HepG2 (cell line): ENCODE results near the gene PDHX. TPM values are rescaled to one million over a fixed set of nuclear protein-coding genes. Genes with fewer than 3 reads are reported as not detected.

Experiments used
- ATAC-seq: fragments of 200-7000 bp; cut with Tn5 transposase; 3 replicates; pipeline ENCODE4 v1.9.1; 2020; ENCODE audit warnings: mild to moderate bottlenecking, moderate library complexity
- BruUV-seq: library from RNA; stranded (reverse); fragments of 400-500 nt; replicated peaks from 2 replicates; lab custom pipeline; 2021; lab: Mats Ljungman, UMichigan
- CTCF ChIA-PET: fragments of 300-600 bp; formaldehyde crosslinking; extraction: SDS; loops from one replicate; lab custom pipeline; 2021; ENCODE audit warnings: low total read pairs, inconsistent platforms, low intra/inter-chr PET ratio; lab: Yijun Ruan, JAX
- POLR2A ChIA-PET: fragments of 350-600 bp; sonication (Branson Sonifier 250); formaldehyde crosslinking; loops from one replicate; lab custom pipeline; 2020; ENCODE audit warnings: antibody characterized with exemption, inconsistent platforms; lab: Yijun Ruan, JAX
- DNase-seq: peaks from one replicate; pipeline ENCODE4 v3.0.0-alpha.2; 2015; ENCODE audit warnings: low spot score
- FAIRE-seq: peaks from 3 replicates; lab custom pipeline; 2011; peaks lifted over from hg19 to GRCh38; lab: Jason Lieb, UNC
- H2AFZ ChIP-seq: one replicate; pipeline ENCODE4 v1.6.1; 2011; ENCODE audit warnings: low read length, inconsistent platforms
- H3K27ac ChIP-seq: fragments of 300-600 bp; 3 replicates; pipeline ENCODE4 v1.8.0; 2011; ENCODE audit warnings: mixed run types, mild to moderate bottlenecking, mixed read lengths, low read length, inconsistent platforms; ENCODE audit not compliant: insufficient read depth; ENCODE audit errors: extremely low read length
- H3K27me3 ChIP-seq, 2 experiments: fragments of 200-600 bp in 1 of 2; 2 replicates in 1 of 2; 3 replicates in 1 of 2; pipeline versions ENCODE4 v1.6.0 to v1.8.0; 2011; ENCODE audit warnings: low read length in 2 of 2, mild to moderate bottlenecking in 2 of 2, moderate library complexity in 2 of 2, inconsistent platforms in 1 of 2; ENCODE audit not compliant: insufficient read depth in 2 of 2, control insufficient read depth in 1 of 2
- H3K36me3 ChIP-seq, 2 experiments: fragments of 200-600 bp in 1 of 2; replicated peaks in 1 of 2; 2 replicates in 1 of 2; 3 replicates in 1 of 2; pipeline versions ENCODE4 v1.5.1 to v1.8.0; 2011; ENCODE audit warnings: low read length in 2 of 2, inconsistent platforms in 1 of 2; ENCODE audit not compliant: insufficient read depth in 2 of 2, control insufficient read depth in 1 of 2
- H3K4me1 ChIP-seq: 2 replicates; pipeline ENCODE4 v1.5.1; 2012; ENCODE audit warnings: low read length, inconsistent platforms; ENCODE audit not compliant: insufficient read depth
- H3K4me2 ChIP-seq: 2 replicates; pipeline ENCODE4 v1.6.0; 2011; ENCODE audit warnings: low read depth, low read length, inconsistent platforms
- H3K4me3 ChIP-seq, 3 experiments: fragments of 200-600 bp in 1 of 3; sonication (generic), shearing (Covaris generic) in 1 of 3; replicated peaks in 1 of 3; 2 replicates each; pipeline ENCODE4 v1.5.1; 2011 to 2016; ENCODE audit warnings: low read length in 3 of 3, inconsistent platforms in 2 of 3, low read depth in 2 of 3, mild to moderate bottlenecking in 2 of 3, control low read depth in 1 of 3, mixed read lengths in 1 of 3; ENCODE audit not compliant: insufficient read depth in 1 of 3
- H3K79me2 ChIP-seq: one replicate; pipeline ENCODE4 v1.6.1; 2011; ENCODE audit warnings: low read length, inconsistent platforms; ENCODE audit not compliant: insufficient read depth
- H3K9ac ChIP-seq: 2 replicates; pipeline ENCODE4 v1.6.0; 2011; ENCODE audit warnings: mild to moderate bottlenecking, low read depth, low read length, inconsistent platforms; ENCODE audit not compliant: insufficient read depth
- H3K9me3 ChIP-seq: 2 replicates; pipeline ENCODE4 v1.5.1; 2012; ENCODE audit warnings: mild to moderate bottlenecking, low read length
- H4K20me1 ChIP-seq: 2 replicates; pipeline ENCODE4 v1.6.0; 2011; ENCODE audit warnings: inconsistent platforms, mild to moderate bottlenecking, low read length, moderate library complexity; ENCODE audit not compliant: insufficient read depth
- AGO2 ChIP-seq: fragments of 200-400 bp; formaldehyde crosslinking; optimal IDR thresholded peaks from 2 replicates; pipeline ENCODE3; 2017; ENCODE audit warnings: mild to moderate bottlenecking, low read depth, low read length, moderate library complexity
- MAFF ChIP-seq: IDR thresholded peaks from 2 replicates; pipeline ENCODE4 v1.6.1; 2011; ENCODE audit warnings: low read depth, low read length, improper control_type of control experiment
- MAFK ChIP-seq, 2 experiments: IDR thresholded peaks in 1 of 2; conservative IDR thresholded peaks in 1 of 2; 2 replicates each; pipeline ENCODE4 v1.6.1; 2011; ENCODE audit warnings: improper control_type of control experiment in 2 of 2, low read length in 2 of 2
- NFE2 ChIP-seq: sonication (generic); formaldehyde crosslinking; IDR thresholded peaks from 2 replicates; pipeline ENCODE4 v1.4.0; 2020; ENCODE audit warnings: missing genetic modification reagents
- ZNF644 ChIP-seq: IDR thresholded peaks from 2 replicates; pipeline ENCODE4 v1.6.1; 2016; ENCODE audit warnings: low read depth
- WGBS: methylation state at CpG from one replicate; pipeline ENCODE4 v1.1.6; 2017; ENCODE audit warnings: low lambda C conversion rate; 5-methylcytosine and 5-hydroxymethylcytosine counted together
- in situ Hi-C: cut with HindIII; loops from 2 replicates; pipeline ENCODE4 v1.10.0; 2017; ENCODE audit warnings: low pct_unique_long_range_greater_than_20kb; ENCODE audit not compliant: extremely low pct_ligation_motif_present
- intact Hi-C: fragments of 100-400 bp; cut with micrococcal nuclease; formaldehyde crosslinking; loops from one replicate; pipeline ENCODE4 v1.10.0; 2022; ENCODE audit not compliant: unreplicated experiment
- polyA plus RNA-seq, 8 experiments: library from polyadenylated mRNA; depleted of rRNA in 3 of 8; stranded (reverse) in 7 of 8; unstranded in 1 of 8; fragments of >200 nt; fragmentation: Illumina TruSeq in 4 of 8; extraction: Trizol in 4 of 8; gene quantifications; 2 replicates each; pipeline versions ENCODE4 v1.2.1 to v1.2.3, GENCODE V29; 2011 to 2016; ENCODE audit warnings: low read depth in 4 of 8, missing spikeins in 1 of 8, mixed read lengths in 1 of 8; ENCODE audit not compliant: insufficient read depth in 1 of 8
- total RNA-seq, 5 experiments: library from RNA; depleted of rRNA; stranded (reverse); fragments of >200 nt; fragmentation: Illumina TruSeq; extraction: Trizol; gene quantifications; 2 replicates each; pipeline ENCODE4 v1.2.3, GENCODE V29; 2016; ENCODE audit warnings: low read depth in 1 of 5

The PDHX gene
- total and polyA plus RNA-seq, 2 of the 13 experiments (the other 11 are each of a cell fraction or from before 2014, with no cell fraction given) = 41.0 to 73.8 TPM

DNA sequence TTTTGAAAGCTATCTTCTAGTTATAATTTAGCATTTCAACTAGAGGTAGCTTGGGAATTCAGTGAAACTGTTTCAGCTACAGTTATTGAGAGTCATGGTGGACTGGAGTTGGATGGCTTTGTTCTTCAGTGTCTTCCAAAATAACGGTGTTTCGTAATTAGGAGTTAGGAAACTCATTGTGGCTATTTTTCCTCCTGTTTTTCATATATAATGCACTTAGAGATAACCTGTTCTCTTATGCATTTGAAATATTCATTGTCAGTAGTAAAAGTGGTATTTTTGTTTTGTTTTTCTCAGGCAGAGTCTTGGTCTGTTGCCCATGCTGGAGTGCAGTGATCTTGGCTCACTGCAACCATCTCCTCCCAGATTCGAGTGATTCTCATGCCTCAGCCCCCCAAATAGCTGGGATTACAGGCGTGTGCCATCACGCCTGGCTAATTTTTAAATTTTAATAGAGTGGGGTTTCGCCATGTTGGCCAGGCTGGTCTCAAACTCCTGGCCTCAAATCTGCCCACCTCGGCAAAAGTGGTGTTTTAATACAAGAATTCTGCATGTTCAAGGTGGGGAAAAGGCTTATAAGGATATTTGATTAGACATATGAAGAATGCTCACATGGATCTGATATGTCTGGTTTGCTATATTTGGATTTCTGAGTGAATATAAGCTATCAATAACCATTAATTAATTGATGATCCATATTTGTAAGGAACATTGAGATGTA lies 12.7 kb downstream of the PDHX start:
- POLR2A ChIA-PET = interaction anchor here (1.0 to 2.9 kb wide), 8 partner anchors 10 to 462 kb away, joined by 3 to 46 read pairs (median 4); partner anchors contain the start of genes APIP and PDHX
- peak overlapping the region; percentile 49; the same call in 1 of the 2 replicates for H3K9ac ChIP-seq
- H3K9me3 ChIP-seq = no peaks in the 10 kb centered on the region
- intact Hi-C loops = no loop called here
- 0 out of 2 replicates have a peak, but pooled peaks cover 7% of the 10 kb centered on the region for H4K20me1 ChIP-seq
- peak overlapping the region; percentile 80 for H3K27ac ChIP-seq
- in situ Hi-C loops = loop anchor here (5.0 to 10.0 kb wide), 2 partner anchors 308 to 456 kb away; no protein-coding TSS in a partner anchor
- H3K4me2 ChIP-seq = peak overlapping the region; percentile 60
- peaks cover 0 to 20% of the 10 kb centered on the region in 2 experiments; a peak in 4 of 5 replicates for H3K36me3 ChIP-seq
- TF ChIP-seq AGO2 (no peak), NFE2 (no peak), ZNF644 (CRISPR knock-in tag) (peak; percentile 74; the same call in 1 of the 2 replicates), MAFK (conservative IDR thresholded peaks at IDR 0.05 in 1 of 2, IDR thresholded peaks at IDR 0.05 in 1 of 2; ENCODE audit: low read length in 2 of 2) (peak; percentile 53 to 74; a peak in 3 of 4 replicates), MAFF (peak; percentile 61)
- no peaks in the 10 kb centered on the region for H3K27me3 ChIP-seq
- ATAC-seq = no peak
- BruUV-seq = no TSS peak
- CTCF ChIA-PET = no interaction called here
- no peak overlapping the region for H2AFZ ChIP-seq
- H3K4me3 ChIP-seq = peak overlapping the region in 1 of 3 experiments; percentile 5; a peak in 1 of 6 replicates
- DNase-seq = no peak
- peaks cover 74% of the 10 kb centered on the region for H3K4me1 ChIP-seq
- 89% methylated on average over 7 of the region's 7 CpGs for WGBS
- peaks cover 87% of the 10 kb centered on the region for H3K79me2 ChIP-seq
- FAIRE-seq = no peak
